GM18505 (cell line): ENCODE data around the gene INF2.

Experiments
- ATAC-seq: cut with Tn5 transposase; IDR thresholded peaks from one replicate; pipeline ENCODE4 v1.9.1; 2021; ENCODE audit not compliant: unreplicated experiment
- POLR2A ChIP-seq: IDR thresholded peaks from 4 replicates; pipeline ENCODE4 v1.6.1; 2011; ENCODE audit warnings: borderline replicate concordance; ENCODE audit not compliant: insufficient read depth, insufficient read length; ENCODE audit errors: extremely low read depth

The INF2 gene

DNA sequence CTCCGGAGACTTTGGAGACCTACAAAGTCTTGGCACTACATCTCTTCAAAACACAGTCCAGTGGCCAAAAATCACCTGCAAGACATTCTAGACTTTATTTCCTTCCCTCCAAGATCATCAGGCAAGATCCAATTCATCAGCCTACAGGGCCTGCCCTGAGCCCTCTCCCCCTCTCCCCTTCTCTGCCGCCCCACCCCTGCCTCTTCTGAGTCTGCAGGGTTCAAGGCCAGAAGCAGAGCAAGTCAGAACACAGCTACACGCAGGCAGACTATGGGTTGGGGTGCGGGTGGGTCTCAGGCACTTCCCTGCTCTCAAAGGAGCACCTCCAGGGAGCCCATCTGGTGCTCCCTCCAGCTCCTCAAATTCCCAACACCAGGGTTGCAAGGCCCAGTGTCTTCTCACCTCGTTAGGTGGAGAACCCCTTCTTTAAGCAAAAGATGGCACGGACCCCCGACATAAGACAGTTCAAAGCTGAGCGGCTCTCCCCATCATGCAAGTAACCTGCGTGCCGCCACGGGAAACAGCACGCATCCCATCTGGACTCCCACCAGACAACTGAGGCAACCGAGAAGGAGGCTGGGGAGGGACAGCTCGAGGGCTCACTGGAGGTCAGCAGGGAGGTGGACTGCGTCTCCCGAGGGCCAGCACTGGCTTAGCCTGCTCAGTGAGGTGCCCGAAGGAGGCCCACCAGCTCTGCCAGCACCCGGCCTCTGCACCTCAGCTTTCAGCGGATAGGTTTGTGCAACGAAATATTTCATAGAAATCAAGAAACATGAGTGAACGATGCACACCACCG lies 5.6 kb upstream of the INF2 start:
- no peak for ATAC-seq
- no peak for TF ChIP-seq POLR2A

DNA sequence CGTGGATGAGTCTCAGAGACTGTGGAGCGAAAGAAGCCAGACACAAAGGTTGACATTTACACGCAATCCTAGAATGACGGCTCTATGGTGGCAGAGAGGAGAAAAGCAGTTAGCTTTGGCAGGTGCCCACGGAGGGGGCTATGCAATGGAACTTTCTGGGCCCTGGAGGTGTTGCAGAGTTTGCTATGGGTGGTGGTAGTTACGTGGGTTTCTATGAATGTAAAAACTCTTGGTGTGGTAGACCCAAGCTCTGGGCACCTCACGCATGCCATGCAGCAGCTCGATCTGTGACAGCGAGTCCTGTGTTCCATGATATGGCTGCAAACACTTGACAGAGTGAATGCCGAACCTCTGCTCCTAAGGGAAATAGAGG lies 5.0 kb upstream of the INF2 start:
- TF ChIP-seq POLR2A = no peak
- no peak for ATAC-seq

DNA sequence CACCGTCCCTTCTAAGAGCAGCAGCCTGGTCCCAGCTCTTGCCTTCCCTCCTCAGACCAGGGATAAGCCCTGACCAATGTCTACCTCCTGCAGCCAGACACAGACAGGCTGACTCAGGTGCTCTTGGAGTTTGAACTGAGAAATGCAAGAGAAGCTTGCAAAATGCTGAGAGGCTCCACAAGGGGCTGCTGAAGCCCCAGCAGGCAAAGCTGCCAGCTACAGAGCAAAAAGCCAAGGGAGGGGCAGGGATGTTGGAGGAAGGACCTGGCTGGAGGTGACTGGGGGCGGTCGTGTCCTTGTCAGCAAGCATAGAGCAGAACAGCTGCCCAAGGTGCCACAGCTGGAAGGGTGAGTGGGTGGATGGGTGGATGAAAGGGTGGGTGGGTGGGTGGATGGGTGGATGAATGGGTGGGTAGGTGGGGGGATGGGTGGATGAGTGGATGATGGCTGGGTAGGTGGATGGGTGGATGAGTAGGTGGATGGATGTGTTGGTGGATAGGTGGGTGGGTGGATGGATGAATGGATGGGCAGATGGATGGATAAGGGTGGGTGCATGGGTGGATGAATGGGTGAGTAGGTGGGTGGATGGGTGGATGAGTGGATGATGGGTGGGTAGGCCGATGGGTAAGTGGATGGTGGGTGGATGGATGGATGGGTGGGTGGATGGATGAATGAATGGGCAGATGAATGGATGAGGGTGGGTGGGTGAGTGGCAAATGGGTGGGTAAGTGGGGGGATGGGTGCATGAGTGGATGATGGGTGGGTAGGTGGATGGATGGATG lies 4.0 kb upstream of the INF2 start:
- no peak for TF ChIP-seq POLR2A
- ATAC-seq = no peak

DNA sequence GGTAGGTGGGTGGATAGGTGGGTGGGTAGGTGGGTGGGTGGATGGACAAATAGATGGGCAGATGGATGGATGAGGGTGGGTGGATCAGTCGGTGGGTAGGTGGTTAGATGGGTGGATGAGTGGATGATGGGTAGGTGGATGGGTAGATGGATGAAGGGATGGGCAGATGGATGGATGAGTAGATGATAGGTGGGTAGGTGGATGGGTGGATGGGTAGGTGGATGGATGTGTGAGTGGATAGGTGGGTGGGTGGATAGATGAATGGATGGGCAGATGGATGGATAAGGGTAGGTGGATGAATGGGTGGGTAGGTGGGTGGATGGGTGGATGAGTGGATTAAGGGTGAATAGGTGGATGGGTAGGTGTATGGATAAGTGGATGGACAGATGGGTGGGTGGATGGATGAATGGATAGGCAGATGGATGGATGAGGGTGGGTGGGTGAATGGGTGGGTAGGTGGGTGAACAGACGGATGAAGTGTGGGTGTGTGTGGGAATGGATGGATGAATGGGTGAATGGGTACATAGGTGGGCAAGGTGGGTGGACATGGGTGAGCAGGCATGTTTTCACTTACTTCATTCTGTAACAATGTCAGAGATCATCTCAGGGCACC lies 3.3 kb upstream of the INF2 start:
- no peak for ATAC-seq
- no peak for TF ChIP-seq POLR2A

DNA sequence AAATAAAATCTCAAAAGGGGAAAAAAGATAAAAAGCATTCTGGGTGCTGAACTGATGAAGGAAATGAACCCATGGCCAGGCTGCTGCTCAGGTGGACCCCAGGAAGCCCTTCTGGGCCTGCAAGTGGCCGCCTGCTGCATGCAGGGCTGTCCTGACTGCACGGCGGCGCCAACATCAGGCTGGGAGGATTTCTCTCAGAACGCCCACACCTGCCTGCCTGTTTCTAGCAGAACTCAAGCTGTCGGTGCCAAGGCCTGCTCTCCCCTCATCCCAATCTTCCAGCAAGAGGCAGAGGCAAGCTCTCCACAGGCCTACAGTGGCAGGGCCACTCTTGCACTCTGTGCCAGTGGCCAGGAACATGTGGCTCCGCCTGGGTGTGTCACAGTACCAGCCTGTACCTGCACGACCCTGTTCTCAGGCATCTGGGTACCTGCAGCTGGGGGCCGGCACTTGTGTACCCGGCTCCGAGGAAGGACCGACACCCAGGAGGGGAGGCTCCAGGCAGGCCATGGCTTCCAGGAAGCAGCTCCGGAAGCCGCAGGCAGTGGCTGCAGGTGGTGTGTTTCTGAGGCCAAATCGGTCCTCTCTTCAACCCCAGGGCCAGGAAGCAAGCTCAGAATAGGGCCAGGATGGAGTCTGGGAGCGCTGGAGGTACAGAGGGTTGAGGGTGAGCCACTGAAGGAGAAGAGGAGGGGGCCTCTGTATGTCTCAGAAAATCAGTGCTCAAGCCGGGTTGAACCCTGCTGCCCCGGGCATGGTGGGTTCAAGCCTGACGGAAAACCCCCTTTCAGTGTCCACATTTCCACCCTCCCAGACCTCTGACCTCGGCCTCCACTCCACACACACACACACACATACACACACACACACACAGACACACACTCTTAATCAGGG lies 2.5 kb upstream of the INF2 start:
- ATAC-seq = no peak
- no peak for TF ChIP-seq POLR2A

DNA sequence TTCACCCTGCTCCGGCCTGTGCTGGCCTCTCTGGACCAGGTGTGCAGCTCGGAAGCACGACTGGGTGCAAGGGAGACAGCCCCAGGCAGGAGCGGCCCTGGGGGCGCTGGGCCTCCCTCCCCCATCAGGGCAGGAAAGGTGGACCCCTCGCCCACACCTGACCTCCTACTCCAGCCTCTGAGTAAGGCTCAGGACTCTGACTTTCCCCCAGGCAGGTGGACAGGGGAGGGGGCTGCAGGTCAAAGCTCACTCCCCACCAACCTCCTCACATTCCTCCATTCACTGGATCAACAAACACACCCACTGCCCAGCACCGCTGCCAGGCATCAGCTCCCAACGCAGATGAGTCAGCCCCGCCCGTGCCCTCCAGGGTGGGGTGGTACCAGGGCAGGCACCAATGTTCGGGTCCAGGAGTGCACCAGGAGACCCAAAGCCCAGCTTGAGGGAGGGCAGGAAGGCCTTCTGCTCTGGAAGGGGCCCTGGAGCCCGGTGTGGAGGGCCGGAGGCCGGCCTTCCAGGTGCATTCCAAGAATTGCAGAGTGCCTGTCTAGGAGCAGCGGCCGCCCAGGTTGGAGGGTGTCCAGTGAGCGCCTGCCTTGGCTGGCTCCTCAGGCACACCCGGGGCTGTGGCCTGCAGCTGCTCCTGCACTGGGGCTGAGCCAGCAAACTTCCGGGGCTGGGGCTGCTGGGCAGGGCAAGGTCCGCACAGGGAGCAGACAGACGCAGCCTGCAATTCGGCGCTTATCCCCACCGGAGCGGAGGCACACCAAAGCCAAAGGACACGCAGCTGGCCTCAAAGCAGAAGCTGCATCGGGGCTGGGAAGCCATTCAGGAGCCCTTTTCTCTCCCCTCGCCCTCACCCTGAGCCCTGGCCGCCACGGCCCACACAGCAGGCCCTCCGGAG lies 1.6 kb upstream of the INF2 start:
- TF ChIP-seq POLR2A = no peak
- no peak for ATAC-seq

DNA sequence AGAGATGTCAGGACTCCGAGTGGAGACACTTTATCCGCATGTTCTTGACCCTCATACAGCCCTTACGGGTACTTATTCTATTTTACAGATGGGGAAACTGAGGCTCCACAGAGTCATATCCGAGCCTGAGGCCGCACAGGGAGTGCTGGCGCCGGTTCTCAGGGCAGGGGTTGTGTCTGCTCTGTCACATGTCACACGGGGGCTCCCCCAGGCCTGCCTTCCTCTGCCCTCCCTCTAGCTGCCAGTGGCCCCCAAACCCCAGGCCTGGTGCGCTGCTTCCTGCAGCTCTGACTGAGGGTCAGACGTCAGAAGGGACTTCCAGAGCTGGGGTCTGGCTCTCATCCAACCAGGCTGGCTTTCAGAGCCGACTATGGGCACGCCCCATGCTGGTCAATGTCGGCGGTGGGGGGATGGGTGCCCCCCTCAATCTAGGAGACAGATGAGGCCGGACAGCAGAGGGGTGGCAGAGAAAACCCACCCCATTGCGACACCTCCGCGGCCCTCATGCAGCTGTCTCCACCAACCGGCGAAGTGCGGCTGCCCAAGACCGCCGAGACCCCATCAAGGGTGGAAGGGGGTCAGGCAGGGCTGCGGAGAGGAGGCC lies 811 bp upstream of the INF2 start:
- ATAC-seq = no peak
- no peak for TF ChIP-seq POLR2A

DNA sequence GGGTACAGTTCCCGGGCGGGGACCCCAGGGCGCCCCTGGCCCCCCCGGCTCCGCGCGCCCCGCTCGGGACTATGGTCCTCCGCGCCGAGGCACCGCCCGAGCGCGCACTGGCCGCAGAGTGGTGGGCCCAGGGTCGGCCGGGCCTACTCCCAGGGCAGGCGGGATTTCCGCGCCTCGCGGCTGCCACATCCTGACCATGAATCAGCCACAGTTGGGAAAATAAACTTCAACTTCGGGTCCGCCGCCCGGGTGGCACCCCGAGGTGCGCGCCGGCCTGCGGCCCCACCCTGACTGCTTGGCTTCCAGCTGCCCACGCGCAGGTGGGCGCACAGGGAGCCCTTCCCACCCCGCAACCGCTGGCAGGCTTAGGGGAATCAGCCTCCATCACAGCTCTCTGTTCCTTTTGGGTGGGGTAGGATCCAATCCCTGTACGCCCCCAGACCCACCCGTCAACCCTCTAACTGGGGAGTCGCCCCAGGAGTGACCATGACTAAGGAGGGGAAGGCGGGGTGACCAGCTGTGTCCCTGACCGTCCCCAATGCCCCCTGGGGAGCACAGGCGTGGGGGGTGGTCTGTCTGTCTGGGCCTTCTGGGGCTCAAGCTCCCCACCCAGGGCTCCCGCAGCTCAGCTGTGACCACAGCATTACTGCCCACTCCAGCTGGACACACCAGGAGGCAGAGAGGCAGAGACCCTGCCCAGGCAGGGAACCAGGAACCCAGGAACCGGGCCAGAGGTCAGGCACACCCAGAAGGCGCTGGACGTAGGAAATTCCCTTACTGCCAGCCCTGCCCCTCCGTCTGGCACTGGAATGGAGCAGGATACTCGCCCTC lies 678 bp downstream of the INF2 start:
- TF ChIP-seq POLR2A = no peak
- ATAC-seq = no peak

DNA sequence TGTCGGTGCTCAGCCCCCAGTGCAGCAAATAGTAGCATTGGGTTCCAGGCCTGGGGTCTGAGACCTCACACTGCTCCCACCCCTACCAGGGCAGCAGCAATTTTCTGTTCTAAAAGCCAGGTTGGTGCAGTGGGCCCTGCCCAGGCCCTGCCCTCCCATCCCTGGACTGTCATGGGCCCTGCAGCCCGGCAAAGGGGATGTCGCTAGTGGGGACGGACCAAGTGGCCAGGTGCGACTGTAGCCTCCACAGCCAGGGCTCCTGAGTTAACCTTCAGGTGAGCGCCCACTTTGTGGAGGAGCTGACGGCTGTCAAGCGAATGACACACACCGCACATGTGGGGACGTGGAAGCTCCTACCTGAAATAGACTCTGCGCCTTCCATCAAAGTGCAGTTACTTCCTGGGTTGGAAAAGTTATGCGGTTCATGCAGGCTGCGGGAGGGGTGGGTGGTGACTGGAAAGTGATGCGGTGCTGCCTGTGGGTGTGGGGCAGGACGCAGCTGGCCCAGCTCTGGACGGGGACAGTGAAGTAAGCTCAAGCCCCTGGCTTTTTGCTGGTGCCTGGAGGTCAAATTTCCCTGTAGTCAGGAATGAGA lies 1.5 kb downstream of the INF2 start:
- no peak for TF ChIP-seq POLR2A
- no peak for ATAC-seq

DNA sequence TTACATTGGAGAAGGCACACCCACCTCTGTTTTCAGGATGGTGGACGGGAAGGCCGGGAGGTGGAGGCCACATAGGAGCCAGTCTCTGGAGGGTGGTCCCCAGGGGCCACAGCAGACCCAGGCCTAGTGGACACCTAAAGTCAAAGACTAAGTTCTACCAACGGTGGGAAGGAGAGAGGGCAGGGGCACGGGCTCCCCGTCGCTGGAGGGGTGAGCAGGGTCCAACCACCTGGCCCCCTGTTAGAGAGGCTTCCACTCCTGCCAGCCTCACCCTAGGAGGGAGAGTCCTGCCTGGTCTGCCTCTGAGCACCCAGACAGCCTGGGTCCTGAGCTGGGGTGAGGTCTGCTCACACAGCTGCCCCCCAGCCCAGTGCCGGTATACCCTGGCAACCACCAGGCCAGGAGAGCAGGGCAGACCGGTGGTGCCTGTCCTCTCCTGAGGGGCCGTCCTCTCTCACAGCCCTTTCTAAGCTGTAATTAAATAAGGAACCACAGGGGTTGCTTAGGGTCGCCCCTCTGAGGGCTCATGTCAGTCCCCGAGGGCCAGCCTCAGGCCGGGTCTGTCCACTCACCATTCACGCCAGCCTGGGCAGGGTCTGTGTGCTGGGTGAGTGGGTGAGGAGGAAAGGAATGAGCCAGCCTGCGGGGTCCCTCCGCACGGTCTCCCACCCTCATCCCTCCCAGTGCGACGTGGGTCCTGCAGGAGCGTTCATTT lies 2.3 kb downstream of the INF2 start:
- no peak for TF ChIP-seq POLR2A
- no peak for ATAC-seq
